Measurements from ENCODE around the gene NPNT.

NPNT gene

DNA sequence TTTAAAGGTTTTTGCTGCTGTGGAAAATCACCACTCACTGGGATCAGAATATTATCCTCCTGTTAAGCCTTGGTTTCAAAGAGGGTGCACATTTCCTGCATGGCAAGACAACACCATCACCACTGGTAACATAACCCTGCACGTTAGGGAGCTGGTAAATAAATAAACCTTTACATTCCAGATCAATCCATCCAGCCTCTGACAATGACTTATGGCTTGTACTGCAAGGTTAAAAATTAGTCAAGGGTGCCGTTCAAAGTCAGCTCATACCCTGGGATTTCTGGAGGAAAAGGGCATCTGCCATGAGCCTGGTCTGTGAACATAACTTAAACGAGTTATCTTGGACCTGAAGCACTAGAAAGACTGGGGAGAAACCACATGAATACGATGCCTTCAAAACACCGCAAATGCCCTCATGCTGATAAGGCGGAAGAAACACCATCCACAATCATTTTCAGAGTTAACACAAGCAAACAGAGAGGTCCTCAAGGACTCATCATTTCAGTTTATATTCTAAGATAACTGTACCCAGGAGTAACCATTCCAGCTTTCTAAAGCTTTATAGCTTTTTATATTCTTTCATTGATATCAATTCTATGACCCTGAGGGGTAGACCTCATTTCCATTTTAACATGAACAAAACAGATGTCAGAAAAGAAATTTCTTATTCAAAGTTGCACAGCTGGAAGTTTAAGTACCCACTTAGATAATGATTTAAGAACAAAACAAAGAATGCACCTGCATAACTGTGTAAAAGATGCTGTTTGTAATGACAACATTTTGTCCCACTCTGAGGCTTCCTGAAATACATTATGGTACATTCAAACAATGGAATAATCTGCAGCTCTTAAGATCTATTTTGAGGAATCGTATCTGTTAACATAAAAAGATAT, 103.1 kb downstream of the NPNT start:
- H3K4me3 ChIP-seq (replicated peaks in 1 of 2; ENCODE audit: low read depth in 2 of 2, low read length in 2 of 2) = no peak overlapping the region
- no peak for DNase-seq (ENCODE audit: low read depth in 2 of 2)
- TF ChIP-seq, protein P1, sequence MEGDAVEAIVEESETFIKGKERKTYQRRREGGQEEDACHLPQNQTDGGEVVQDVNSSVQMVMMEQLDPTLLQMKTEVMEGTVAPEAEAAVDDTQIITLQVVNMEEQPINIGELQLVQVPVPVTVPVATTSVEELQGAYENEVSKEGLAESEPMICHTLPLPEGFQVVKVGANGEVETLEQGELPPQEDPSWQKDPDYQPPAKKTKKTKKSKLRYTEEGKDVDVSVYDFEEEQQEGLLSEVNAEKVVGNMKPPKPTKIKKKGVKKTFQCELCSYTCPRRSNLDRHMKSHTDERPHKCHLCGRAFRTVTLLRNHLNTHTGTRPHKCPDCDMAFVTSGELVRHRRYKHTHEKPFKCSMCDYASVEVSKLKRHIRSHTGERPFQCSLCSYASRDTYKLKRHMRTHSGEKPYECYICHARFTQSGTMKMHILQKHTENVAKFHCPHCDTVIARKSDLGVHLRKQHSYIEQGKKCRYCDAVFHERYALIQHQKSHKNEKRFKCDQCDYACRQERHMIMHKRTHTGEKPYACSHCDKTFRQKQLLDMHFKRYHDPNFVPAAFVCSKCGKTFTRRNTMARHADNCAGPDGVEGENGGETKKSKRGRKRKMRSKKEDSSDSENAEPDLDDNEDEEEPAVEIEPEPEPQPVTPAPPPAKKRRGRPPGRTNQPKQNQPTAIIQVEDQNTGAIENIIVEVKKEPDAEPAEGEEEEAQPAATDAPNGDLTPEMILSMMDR (IDR thresholded peaks at IDR 0.05; ENCODE audit: low read depth, low read length) = no peak

DNA sequence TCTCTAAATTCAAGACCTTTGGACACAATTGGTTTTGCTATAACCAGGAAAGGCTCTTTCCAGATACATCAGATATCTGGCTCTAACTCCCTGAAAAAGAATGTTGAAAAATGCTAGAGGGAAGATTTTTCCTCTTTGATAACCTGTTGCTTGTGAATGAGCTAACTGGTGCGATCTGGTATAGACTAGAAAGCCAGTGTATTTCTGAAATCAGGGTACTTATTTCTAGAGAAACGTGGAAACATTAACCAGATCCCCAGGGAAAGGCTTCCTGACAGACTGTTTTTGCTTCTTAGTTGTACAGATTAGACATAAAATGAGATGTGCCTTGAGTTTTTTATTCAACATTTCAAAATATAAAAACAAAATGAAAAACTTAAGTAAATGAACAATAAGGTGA, 107.7 kb downstream of the NPNT start:
- DNase-seq (ENCODE audit: low read depth in 2 of 2) = no peak
- TF ChIP-seq, protein P1 (IDR thresholded peaks at IDR 0.05; ENCODE audit: low read depth, low read length) = no peak
- H3K4me3 ChIP-seq (replicated peaks in 1 of 2; ENCODE audit: low read depth in 2 of 2, low read length in 2 of 2) = no peak overlapping the region

DNA sequence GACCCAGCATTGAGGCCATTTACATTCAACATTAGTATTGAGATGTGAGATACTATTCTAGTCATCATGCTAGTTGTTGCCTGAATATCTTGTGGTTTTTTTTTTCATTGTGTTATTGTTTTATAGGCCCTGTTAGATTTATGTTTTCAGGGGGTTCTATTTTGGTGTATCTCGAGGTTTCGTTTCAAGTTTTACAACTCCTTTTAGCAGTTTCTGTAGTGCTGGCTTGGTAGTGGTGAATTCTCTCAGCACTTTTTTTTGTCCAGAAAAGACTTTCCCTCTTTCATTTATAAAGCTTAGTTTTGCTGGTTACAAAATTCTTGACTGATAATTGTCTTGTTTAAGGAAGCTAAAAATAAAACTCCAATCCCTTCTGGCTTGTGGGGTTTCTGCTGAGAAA, 115.5 kb downstream of the NPNT start:
- no peak for DNase-seq (ENCODE audit: low read depth in 2 of 2)
- TF ChIP-seq, protein P1 (IDR thresholded peaks at IDR 0.05; ENCODE audit: low read depth, low read length) = no peak
- no peak overlapping the region for H3K4me3 ChIP-seq (replicated peaks in 1 of 2; ENCODE audit: low read depth in 2 of 2, low read length in 2 of 2)

DNA sequence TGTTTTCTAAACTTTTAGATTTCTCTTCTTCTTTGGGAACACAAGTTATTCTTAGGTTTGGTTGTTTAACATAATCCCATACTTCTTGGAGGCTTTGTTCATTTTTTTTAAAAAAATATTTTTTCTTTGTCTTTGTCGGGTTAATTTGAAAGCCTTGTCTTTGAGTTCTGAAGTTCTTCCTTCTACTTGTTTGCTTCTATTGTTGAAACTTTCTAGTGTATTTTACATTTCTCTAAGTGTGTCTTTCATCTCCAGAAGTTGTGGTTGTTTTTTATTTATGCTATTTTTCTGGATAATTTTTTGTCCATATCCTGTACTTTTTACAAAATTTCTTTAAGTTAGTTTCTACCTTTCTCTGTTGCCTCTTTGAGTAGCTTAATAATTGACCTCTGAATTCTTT, 116.1 kb downstream of the NPNT start:
- TF ChIP-seq, protein P1 (IDR thresholded peaks at IDR 0.05; ENCODE audit: low read depth, low read length) = no peak

DNA sequence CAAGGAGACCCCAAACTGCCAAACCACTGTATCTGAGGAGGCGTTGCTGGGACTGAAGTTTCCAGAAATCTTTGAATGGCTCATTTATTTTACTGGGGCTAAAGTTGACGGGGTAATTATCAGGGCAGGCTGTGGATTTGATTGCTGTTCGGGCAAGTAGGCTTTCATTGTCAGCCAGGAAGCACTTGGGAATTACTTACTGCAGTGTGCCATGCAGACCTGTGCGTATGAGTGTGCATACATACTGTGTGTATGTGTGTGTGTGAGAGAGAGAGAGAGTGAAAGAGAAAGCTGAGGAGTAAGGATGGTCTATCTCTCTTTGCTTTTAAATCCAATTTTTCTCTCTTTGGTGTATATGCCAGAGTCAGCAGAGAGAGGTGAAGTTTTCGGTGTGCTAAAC, 122.7 kb downstream of the NPNT start:
- no peak for DNase-seq (ENCODE audit: low read depth in 2 of 2)
- H3K4me3 ChIP-seq (replicated peaks in 1 of 2; ENCODE audit: low read depth in 2 of 2, low read length in 2 of 2) = no peak overlapping the region
- TF ChIP-seq, protein P1 (IDR thresholded peaks at IDR 0.05; ENCODE audit: low read depth, low read length) = no peak

More for the DNA sequence above, 116.1 kb downstream of the NPNT start:
- DNase-seq (ENCODE audit: low read depth in 2 of 2) = no peak
- H3K4me3 ChIP-seq (replicated peaks in 1 of 2; ENCODE audit: low read depth in 2 of 2, low read length in 2 of 2) = no peak overlapping the region

DNA sequence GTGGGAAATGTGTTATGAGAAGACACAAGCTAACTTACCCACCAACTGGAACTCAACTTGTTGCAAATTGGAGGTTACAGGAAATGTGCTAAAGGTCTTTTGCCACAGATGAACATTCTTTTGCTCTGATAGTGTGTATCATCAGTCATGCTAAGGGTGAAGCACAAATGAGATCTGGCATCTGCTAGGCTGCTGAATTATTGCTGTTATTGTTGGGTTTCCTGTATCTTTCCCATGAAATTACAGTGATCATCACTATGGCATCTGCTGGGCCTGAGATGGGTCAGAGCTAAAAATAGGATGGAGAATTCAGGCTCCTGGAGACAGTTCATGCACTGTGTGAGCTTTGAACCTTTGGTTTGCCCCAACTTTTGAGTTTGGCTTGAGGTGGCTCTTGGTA, 124.5 kb downstream of the NPNT start:
- peak; percentile 8 to 17 for DNase-seq (ENCODE audit: low read depth in 2 of 2)
- TF ChIP-seq, protein P1 (IDR thresholded peaks at IDR 0.05; ENCODE audit: low read depth, low read length) = no peak
- no peak overlapping the region for H3K4me3 ChIP-seq (replicated peaks in 1 of 2; ENCODE audit: low read depth in 2 of 2, low read length in 2 of 2)

Measured in cardiac fibroblast (primary cell).